GM18526 (cell line): ENCODE data around the gene MEOX1.

Experiments used
- POLR2A ChIP-seq: IDR thresholded peaks from 3 replicates; pipeline ENCODE4 v1.6.1; 2011; ENCODE audit not compliant: insufficient read length; ENCODE audit errors: extremely low read depth

The MEOX1 gene

DNA sequence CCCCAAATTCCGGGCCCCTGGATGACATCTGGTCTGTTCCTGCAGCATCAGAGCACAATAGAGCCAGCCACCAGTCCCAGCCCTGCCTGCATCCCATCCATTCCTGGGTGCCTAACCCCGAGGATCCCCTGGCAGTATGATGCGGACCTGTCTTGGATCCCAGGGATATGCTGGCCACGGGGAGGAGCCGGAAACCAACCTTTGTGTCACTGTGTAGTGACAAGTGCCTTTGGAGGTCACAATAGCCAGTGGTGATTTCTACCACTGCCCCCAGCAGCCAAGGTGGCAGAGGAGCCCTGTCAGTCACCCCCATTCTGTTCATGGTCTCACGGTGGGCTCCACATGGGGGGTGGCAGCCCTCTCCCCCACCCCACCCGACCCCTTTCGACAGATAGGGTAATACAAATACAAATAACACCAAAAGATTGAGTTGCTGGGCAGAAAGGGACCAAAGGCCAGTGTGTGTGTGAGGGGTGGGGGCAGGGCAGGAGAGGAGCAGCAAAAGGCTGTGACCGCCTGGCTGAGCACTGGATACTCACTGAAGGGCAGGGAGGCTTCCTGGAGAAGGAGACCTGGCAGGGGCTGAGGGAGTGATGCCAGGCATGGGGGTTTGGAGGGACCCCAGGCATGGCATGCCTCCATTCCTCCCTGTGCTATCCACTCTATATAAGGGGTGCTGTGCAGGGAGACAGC is 29.0 kb upstream of the MEOX1 start:
- no peak for TF ChIP-seq POLR2A

DNA sequence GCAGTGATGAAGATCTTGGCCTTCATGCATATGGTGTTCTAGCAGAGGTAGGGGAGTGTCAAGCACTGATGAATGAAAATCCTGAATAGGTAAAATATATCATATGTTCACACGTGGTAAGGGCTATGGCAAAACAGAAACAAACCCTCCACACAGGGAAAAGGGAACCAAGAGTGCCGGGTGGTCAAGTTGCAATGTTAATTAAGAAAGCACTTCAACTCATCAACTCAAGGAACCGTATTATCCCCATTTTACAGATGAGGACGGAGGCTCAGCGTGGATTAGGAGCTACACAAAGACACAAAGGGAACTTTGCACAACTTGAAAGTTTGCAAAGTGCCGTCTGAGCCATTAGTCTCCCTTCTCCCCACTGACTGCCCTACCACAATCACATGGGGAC is 28.1 kb upstream of the MEOX1 start:
- TF ChIP-seq POLR2A = no peak

DNA sequence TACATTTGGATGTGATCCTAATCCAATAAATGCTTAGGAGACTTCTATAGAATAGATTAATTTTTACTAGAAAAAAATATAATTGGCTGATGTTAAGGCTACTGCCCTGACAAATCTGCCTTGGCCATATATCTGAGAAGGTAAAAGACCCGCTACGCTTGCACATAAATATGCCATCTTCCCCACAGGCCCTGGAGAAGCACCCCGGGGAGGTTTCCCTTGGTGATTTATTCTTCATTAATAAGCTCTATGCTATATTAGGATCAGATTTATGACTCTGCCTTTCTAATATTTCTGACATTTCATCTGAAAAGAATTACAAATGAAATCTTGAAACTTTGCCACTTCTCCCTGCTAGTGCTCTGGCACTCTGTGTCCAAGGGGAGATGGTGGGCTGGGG is 27.4 kb upstream of the MEOX1 start:
- TF ChIP-seq POLR2A = no peak

DNA sequence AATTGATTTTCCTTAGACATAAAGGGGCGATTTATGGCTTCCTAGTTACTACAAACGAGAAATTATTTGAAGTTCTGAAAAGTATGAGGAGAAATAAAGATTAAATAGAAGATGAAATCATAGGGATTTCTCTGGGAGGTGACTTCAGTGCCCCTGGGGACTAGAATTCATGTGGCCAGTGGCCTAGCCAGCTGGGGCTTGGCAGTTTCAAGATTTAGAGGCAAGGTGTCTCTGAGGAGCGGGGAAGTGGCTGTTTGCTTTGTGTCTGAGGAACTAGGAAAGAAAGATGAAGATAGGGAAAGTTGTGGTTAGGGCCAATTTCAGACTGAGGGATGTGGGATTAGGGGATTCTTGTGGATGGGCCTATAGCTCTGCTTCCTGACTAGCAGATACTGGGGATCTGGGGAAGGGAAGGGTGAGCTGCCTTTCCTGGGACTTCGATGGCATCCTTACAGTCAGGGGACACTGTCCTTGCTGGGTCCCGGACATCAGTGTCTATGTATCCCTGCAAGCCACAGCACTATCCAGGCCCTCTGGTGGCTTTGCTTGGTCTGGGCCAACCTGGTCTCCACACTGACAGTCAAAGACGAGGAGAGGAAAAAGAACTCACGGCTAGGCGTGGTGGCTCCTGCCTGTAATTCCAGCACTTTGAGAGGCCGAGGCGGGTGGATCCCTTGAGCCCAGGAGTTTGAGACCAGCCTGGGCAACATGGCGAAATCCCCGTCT is 22.4 kb upstream of the MEOX1 start:
- TF ChIP-seq POLR2A = no peak

DNA sequence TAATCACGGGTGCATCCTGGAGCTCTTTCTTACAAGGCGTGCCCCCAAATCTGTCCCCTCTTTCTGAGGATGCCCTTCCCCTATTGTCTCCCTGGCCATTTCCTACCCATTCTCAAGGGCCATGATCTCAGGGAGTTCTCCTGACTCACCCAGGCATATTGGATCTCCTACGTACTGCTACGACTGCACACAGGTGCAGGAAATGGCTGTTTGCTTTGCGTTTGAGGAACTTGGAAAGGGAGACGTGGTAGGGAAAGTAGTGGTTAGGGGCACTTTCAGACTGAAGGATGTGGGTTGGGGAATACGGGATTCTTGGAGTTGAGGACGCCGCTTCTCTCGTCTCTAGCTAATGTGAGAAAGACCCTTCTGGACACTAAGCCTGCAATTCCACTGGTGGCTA is 18.7 kb upstream of the MEOX1 start:
- TF ChIP-seq POLR2A = no peak

DNA sequence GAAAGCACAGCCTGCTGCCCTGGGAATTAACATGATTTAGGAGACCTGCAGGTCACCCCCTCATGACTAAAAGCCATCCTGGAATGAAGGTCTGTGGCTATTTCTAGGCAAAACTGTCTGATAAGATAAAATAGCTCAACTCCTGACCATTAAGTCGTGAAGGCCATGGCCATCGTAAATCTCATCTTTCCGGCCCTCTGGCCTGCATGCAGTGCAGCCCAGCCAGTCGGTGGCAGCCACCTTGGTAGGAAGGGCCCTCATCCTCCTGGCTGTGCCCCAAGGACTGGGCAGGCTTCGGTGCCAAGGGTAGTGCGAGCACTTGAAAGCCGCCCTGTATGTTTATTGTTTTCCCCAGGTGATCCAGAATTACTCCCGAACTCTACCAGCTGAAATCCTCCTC is 18.2 kb upstream of the MEOX1 start:
- no peak for TF ChIP-seq POLR2A

DNA sequence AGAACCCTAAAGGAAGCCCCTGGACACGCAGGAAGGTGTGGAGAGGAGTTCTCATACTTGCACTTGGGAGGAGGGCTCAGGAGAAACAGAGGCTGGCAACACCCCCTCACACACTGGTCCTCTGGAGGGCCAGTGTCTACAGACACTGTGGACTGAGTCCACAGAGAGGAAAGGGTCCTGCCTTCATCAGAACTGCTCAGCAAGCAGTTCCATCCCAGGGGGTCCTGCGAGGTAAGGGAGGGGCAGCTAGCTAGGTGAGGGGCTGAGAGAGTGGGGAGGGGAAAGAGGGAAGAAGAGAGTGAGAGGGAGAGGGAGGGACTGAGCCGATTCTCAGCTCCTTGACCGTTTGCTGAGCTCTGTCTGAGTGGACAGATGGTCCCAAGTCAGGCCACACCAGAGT is 17.7 kb upstream of the MEOX1 start:
- no peak for TF ChIP-seq POLR2A

DNA sequence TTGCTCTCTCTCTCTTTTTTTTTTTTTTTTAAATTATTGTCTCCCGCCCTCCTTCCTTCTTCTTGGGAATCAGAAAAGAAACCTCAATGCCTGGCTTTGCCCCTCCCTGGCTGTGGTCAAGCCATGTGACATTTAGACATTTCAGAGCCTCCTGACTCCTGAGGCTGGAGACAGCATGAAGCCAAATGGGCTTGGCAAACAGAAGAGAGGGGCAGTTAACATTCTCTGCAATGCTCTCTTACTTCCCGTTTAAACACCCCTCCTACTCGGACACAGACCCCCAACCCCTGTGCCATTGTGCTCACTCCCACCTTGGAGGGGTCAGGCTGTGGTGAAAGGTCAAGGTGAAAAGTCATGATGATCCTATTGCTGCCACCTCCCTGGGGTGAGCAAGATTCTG is 14.7 kb upstream of the MEOX1 start:
- TF ChIP-seq POLR2A = no peak

DNA sequence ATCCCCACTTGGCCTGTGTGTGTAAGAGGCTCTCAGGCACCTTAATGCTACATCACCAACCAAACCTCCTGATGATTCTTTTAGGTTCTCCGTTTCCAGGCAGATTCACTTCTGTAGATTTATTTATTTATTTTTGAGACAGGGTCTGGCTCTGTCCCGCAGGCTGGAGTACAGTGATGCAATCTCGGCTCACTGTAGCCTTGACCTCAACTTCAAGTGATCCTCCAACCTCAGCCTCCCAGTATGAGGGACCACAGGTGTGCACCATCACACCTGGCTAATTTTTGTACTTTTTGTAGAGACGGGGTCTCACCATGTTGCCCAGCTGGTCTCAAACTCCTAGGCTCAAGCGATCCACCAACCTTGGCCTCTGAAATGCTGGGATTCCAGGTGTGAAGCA is 12.7 kb upstream of the MEOX1 start:
- no peak for TF ChIP-seq POLR2A

DNA sequence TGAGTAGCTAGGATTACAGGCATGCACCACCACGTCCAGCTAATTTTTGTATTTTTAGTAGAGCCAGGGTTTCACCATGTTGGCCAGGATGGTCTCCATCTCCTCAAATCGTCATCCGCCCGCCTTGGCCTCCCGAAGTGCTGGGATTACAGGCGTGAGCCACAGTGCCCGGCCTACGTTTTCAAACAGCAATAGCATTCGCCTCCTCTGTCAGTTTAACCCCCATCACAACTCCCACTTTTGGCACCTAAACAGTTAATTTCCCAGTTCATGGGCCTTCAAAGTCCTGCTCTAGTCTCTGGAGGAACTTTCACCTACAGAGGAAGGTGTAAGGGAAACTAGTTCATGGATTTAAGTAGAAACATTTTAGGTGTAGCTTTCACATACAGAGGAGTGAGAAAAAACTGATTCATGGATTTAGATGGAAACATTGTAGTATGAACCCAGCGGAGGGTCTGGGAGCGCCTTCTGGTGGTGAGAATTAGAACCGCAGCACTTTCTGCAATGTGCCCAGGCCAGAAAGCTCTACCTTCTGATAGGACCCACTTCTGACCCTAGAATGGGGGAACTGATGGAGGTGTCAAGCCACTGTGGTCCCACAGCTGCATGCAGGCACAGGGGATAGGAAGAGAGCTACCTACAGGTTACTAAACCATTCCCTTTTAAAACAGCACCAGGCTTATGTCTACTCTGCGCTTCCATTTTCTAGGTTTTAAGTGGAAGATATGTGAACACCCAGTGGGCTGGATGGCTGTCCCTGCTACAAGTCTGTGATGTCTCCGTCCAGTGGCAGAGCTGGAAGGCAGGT is 12.0 kb upstream of the MEOX1 start:
- TF ChIP-seq POLR2A = no peak

DNA sequence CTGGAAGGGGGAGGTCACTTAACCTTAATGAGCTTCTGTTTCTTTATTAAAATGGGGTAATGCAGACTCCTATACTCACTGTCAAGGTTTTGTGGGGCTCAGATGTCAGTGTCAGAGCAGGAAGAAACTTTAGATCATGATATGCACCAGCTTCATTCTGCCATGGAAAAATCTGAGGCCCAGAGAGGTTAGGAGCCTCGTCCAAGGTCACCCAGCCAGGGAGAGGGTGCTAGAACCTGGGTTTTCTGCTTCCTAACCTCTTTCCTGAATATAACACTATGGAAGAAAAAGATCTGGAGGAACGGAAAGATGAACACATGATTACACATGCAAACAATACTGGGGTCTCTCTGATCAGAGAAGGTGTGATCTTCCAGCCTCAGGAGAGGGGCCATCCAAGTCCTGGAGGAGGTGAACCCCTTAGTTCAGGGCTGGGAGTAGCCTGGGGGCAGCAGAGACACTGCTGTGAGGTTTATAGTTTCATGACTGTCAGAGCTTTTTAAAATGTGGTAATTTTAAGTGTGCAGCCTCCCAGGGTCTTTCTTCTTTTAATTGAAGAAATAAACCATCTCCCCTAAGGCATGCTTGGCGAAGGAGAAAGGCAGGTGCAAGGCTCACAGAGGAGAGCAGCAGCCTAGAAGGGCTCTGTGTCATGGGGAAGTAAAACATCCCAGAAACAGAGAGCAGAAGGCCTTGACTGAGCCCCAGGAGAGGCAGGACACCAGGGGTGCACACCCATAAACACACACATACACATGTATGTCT is 10.2 kb upstream of the MEOX1 start:
- no peak for TF ChIP-seq POLR2A

DNA sequence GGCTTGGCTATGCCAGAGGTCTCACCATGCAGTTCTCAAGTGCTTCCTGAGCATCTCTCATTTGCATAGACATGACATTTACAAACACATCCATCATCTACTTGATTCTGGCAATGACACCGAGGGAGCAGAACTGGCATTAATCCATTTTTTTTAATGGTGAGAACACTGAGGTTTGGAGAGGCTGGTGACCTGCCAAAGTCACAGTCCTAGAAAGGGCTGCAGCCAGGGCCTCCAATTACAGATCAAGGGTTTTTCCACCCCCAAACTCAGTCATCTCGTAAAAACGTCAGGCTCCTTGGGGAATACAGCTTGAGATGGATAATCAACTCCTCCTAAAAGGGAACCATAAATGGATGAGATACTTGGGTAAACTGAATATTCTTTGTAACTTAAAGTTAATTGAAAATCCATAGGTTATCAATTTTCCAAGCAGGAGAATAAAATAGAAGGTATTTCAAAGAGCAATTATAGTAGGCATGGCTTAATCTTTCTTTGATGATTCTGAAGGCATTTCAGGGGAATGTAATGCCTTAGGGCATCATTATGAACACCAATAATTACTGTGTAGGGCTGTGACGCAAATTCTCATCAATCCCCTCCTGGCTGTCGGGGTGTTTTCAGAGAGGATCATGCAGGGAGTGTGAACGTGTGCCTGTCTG is 9.4 kb upstream of the MEOX1 start:
- no peak for TF ChIP-seq POLR2A

DNA sequence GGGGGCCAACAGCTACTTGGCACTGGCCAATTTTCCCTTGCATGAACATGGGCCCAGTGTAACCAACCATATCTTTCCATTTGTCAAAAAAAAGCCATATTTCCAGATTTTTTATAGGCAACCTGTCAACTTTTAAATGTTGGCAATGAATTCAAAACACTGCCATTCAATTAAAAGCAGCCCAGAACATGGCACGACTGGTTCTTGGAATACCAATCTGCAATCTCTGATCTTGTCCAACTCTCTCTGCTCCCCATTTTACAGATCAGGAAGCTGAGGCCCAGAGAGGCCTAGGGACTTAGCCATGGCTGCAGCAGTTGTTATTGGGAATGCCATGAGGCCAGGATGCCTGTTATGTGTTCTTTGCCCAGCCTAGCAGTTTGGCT is 8.9 kb upstream of the MEOX1 start:
- no peak for TF ChIP-seq POLR2A

DNA sequence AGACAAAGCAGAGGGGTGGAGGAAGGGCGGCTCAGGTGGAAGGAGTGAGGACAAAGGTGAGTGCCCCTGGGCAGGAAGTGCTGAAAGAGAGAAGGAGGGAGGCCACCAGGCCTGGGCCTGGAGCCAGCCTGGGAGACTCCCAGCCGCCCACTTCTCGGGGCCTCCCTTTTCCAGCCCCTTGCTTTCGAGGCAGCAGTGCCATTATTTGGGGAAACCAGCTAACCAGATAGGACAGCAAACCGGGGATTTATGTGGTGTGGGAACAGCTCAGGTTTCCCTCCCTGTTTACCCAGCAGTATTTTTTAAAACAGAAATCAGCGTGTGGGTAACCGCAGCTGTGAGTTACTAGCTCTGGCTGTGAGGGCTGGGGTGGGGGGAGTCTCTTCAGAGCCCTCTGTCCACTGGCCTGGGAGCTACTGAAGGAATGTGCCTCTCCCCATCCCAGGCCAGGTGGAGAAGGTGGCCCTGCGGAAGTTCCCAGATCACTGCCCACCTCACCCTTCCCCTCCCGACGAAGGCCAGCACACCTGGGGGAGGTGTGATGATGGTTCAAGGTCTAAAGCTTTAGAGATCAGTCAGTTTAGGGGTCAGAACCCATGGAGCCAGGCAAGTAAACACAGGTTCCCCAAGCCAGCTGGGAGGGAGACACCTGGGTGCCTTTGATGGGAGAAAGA is 8.4 kb upstream of the MEOX1 start:
- no peak for TF ChIP-seq POLR2A

DNA sequence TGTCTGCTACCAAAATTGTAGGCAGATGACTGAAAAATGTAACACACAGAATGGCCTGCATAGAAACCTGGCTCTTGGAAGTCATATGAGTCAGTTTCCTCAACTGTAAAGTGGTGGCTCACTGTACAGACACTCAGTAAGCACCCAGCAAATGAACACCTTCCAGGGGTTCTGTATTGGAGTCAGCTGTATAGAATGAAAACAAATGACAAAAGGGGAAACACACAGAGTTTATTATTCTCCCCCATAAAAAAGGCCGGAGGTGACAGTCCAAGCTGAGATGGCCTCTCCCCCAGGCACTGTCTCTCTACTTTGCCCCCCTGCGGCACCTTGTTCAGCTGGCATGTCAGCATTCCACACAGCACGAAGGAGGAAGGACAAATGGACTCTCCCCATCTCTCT is 6.2 kb upstream of the MEOX1 start:
- no peak for TF ChIP-seq POLR2A

DNA sequence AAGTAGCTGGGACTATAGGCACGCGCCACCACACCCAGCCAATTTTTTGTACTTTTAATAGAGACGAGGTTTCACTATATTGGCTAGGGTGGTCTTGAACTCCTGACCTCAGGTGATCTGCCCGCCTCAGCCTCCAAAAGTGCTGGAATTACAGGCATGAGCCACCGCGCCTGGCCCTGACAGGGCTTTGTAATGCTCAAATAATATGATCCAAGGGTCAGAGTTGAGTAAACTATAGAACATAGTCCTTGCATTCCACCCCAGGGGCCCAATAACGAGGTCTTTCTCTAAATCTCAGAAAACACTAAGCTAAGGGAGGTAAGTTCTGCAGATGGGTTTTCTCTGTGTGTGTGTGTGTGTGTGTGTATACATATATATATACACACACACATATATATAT is 5.8 kb upstream of the MEOX1 start:
- no peak for TF ChIP-seq POLR2A
